Right lobe of liver (tissue), 4 donors: ENCODE measurements around the gene SVEP1.

ENCODE experiments used
- CTCF ChIP-seq, 4 donors: fragments of 200-600 bp in 3 of 4; fragments of 450-650 bp in 1 of 4; IDR thresholded peaks; one replicate each; pipeline versions ENCODE4 v1.5.1 to v1.8.0; 2016 to 2022; ENCODE audit warnings: antibody characterized with exemption in 4 of 4, mild to moderate bottlenecking in 2 of 4
- POLR2A ChIP-seq: fragments of 450-650 bp; IDR thresholded peaks from one replicate; pipeline ENCODE4 v1.6.1; 2017; ENCODE audit warnings: antibody characterized with exemption, mild to moderate bottlenecking
- donor health status: DM: no; HTN: no; CAD: no.
- donor health status: DM: no; HTN: no; CAD: no.
- donor health status: DM: no; HTN: yes; CAD: no.

GRCh38 chr9:110622368-110622767, 42.8 kb upstream of the SVEP1 start:
- TF ChIP-seq CTCF (IDR thresholded peaks at IDR 0.05) (no peak), POLR2A (no peak)
